HL-60/S4 treated with phorbol 12-myristate 13-acetate at 8.2 ng/mL for 4 days and 3 days (cell line): ENCODE measurements around the gene TBX6.

Source experiments
- in situ Hi-C: fragments of 300-500 bp; cut with MboI; formaldehyde crosslinking; loops from 2 replicates; pipeline ENCODE4 v1.15.0; 2022; ENCODE audit warnings: low sequenced_read_pairs

Gene TBX6

DNA sequence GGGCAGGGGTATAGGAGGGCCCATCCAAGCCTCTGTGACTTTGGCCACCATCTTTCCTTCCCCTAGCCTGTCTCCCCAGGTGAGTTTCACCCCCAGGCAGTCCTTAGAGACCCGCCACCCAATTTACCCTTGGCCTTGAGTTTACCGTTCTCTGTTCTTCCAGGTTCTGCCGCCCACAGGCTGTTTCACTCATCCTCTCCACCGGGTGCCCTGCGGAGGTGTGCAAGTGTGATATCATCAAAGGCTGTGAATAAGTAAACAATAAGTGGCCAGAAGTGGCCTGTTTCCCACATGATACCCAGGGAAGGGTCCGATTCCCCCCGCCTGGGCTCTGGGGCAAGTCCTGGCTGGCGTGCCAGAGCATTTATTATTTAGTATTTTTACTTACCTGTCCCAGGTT, 45.5 kb downstream of the TBX6 start:
- in situ Hi-C loops = loop anchor here (25.0 kb wide), 1 partner anchor 359 kb away; the partner anchor contains the start of gene QPRT

DNA sequence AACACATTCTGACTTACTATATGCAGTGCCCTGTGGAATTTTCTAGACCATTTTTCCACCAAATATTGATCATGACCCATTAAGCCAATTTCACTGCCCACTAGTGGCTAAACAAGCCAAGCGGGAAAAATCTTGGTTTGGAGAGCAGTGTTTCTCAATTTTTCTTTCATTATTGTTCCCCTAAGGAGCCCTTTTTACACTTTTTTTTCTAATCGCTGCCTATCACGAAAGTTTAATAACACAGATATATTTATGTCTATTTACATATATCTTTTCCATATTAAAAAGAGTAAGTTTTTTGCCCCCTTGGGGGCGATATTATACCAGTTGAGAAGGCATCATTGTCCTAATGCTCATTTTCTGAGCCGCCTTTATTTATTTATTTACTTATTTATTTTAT, 49.9 kb downstream of the TBX6 start:
- in situ Hi-C loops = loop anchor here (25.0 kb wide), 1 partner anchor 355 kb away; the partner anchor contains the start of gene QPRT

DNA sequence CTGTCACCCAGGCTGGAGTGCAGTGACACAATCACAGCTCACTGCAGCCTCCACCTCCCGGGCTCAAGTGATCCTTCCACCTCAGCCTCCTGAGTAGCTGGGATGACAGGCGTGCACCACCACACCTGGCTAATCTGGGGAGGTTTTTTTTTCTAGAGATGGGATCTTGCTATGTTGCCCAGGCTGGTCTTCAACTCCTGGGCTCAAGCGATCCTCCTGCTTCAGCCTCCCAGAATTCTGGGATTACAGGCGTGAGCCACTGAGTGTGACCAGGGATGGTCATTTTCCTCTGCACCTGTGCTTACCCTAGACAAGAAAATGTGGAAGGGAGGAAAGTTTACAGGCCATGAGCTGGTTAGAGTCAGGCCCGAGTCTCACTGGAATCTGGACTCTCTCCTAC, 51.0 kb downstream of the TBX6 start:
- in situ Hi-C loops = loop anchor here (25.0 kb wide), 1 partner anchor 353 kb away; the partner anchor contains the start of gene QPRT

DNA sequence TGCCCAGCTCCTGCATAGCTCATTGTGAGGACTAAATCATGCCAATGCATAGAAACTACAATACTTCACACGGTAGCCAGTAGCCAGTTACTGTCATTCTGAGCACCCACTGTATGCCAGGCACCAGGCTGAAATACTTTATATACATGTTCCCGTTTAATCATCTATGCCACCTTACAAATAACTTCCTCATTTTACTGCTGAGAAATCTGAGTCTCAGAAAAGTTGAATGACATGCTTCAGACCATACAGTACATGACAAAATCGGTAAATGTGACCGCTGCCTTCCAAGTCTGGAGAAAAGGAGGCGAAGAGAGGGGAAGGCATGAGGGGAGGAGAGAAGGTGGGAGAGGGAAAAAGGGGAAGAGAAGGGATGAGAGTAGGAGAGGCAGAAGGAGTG, 51.5 kb downstream of the TBX6 start:
- in situ Hi-C loops = loop anchor here (25.0 kb wide), 1 partner anchor 353 kb away; the partner anchor contains the start of gene QPRT
